GM19035 (cell line): ENCODE data around the gene ZNF750.

Experiments
- ATAC-seq: cut with Tn5 transposase; IDR thresholded peaks from one replicate; pipeline ENCODE4 v1.9.1; 2021; ENCODE audit not compliant: unreplicated experiment

Gene ZNF750

GRCh38 chr17:82839617-82840292 lies at the start of gene ZNF750:
TSS of gene ZNF750 (minus strand) at chr17:82840022. CDS start at chr17:82832454, 7,568 bp downstream.
- ATAC-seq = no peak

DNA sequence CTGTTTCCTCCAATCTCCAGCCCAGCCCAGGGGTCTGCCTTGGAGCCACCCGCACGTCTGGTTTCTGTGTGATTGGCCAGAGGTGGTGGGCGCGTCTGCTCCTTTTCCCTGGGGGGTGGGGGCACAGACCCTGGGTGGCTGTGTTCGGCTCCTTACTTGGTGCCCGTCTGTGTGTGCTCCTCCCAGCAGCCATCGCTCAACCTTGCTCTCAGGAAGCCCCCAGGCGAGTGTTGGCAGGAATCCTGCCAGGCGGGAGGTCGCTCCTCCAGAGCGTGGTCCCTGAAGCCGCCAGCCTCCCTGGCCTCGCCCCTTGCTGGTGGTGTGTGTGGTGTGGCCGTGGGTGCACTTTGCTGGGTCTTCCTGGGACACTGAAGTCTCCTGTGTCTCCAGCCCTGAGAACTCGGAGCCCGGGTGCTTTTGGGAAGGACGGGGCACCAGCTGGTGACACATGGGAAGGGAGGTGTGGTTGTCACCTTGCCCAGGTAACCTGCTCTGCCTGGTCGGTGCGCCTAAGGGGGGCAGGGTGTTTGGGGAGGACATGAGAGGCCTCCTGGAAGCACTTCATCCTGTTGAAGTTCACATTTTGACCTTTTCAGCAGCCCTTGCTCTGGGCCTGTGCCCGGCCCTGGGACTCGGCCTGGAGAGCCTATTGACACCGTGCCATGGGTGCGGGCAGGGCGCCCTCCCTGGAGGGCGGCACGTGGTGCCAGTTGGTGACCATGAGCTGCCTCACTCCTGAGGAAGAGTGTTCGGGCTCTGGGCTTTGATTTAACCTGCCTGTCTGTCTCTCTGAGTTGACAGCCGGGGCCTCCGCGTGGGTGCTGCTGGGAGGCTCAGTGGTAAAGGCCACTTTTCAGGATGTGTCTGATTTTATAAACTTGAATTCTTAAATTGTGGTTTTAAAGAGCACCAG lies 49.0 kb upstream of the ZNF750 start:
- ATAC-seq = no peak

DNA sequence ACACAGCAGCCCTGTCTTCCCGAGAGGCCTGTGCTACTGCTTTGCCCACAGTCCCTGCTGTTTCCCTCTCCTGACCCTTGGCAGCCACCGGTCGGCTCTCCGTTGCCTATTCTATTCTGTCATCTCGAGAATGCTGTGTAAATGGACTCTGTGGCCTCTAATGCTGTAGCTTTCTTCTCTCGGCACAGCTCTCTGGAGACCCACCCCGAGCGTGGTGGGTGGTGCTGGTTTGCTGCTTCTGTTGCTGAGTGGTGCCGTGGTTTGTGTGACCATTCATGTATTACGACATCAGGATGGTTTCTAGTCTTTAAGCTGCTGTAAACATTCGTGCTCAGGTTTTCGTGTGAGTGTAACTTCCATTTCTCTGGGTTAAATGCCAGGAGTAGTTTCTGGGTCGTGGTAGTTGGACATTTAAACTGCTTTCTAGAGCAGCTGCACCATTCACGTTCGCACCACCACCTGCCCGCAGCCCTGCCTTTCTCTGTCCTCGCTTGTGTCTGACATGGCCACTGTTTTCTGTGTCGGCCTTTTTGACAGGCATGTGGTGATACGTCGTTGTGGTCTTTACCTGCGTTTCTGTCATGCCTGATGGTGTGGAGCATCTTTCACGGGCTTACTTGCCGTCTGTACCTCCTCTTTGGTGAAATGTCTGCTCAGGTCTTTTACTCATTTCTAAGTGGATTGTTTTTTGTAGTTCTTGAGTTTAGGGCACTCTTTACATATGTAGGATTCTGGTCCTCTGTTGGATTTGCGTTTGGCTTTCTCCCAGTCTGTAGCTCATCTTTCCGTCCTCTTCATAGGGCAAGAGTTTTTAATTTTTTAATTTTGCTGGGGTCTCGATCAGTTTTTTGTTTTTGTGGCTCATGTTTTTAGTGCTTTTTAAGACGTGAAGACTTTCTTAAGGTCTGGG lies 47.7 kb upstream of the ZNF750 start:
- ATAC-seq = no peak

- ATAC-seq = no peak
These were observed 45.1 kb upstream of the ZNF750 start for GRCh38 chr17:82884970-82885353.

GRCh38 chr17:82884341-82884969 lies 44.6 kb upstream of the ZNF750 start:
- ATAC-seq = no peak

- no peak for ATAC-seq
These were observed 43.7 kb upstream of the ZNF750 start for GRCh38 chr17:82883419-82884031.

DNA sequence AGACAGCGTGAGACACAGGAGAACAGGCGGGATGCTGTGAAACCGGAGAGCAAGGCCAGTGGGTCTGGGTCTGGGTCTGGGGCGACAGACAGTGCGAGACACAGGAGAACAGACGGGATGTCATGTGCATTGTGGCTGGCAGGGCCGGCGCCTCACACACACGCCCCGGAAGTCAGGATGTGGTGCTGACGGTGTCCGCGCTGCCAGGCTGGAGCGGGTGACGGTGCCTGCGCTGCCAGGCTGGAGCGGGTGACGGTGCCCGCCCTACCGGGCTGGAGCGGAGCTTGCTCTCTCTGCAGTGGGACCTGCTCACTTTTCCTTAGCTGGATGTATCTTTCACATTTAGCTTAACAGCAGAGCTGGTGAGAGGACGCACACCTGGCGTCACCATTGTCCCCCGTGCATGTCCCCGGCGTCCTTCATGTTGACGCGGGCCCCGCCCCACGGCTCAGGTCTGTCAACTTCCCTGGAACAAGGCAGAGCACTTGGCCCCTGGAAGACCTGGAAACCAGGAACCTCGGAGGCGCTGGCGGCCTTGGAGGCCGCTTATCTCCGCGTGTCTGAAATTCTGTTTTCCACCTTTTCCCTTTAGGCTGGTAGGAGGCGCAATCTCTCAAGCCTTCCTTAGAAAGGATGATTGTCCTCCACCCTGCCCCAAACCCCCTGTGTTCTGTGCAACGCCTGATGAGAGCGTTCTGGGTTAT lies 43.0 kb upstream of the ZNF750 start:
- no peak for ATAC-seq

GRCh38 chr17:82881900-82882714 lies 42.3 kb upstream of the ZNF750 start:
- no peak for ATAC-seq

DNA sequence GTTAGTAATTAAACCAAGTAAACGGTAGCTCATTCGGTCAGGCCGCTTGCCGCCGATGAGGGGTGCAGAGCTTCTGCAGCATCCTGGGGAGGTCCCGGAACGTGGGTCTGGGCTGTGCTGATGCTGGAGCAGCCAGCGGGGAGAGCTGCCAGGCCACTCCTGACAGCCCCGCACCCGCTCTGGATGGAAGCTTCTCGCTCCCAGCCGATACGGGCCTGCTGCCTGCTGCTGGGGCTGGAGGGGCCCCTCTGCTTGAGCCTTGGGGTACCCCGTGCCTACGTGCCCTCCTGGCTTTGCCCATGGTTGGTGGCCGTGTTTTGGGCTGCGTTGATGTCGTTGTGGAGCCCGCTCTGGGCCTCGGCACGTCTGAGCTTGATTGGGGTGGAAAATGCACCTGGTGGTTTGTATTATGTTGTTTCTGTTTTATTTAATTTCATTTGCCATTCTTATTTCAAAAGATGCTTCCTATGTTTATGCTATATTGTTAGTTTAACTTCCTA lies 41.6 kb upstream of the ZNF750 start:
- ATAC-seq = no peak

- no peak for ATAC-seq
These were observed 41.0 kb upstream of the ZNF750 start for GRCh38 chr17:82880620-82881323.

GRCh38 chr17:82879241-82879640 lies 39.4 kb upstream of the ZNF750 start:
- ATAC-seq = no peak

GRCh38 chr17:82878527-82878926 lies 38.7 kb upstream of the ZNF750 start:
- no peak for ATAC-seq

- ATAC-seq = no peak
These were observed 37.0 kb upstream of the ZNF750 start for GRCh38 chr17:82876602-82877379.

DNA sequence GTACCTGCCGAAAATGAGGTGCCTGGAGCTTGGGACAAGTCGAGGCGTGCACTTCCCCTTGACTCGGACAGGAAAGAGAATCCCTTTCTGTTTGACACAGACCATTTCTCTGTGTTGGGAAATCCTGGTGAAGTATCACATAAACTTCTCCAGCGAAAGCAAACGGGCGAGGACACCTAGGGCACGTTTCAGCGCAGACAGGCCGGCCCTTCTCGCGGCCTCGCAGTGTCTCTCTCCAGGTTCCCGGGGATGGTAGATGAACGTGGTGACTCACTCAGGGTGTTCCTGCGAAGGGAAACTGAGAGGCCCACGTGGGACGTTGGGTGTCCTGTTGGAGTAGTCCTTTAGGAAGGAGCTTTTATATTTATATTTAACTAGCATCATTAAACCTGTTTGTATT lies 36.3 kb upstream of the ZNF750 start:
- ATAC-seq = no peak

GRCh38 chr17:82875407-82875856 lies 35.6 kb upstream of the ZNF750 start:
- ATAC-seq = no peak

DNA sequence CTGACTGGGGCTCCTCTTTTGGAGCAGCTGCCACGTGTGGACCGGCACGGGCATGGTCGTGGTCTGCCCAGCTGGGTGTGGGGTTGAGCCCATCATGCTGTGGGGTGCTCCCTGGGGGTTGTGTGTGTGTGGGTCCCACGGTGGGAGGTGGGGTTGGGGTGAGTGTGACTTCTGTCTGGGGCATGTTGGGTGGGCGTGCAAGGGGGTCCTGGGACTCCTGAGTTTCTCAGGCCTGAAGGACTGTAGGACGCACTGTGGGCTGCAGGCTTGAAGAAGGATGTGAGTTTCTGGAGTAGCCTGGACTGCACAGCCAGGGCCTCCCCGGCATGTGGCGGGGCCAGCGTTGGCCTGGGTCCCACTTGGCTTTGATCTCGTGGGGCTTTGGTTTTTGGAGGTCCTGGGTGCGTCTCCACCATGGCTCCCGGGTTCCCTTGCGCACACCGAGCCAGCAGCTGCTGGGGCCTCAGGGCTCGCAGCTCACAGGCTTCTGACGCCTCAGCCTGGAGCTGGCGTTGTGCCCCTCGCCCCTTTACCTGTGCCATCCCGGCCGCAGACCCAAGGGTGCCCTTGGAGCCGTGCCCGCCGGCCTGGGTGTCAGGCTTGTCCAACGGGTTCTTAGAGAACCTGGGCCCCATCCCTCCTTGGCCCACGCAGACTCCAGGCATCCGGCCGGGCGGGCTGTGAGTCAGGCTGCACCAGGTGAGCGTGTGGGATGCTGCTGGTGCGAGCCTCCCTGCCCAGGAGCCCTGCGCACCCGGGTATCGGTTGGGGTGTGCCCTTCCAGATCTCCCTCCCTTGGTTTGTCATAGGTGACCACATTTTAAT lies 34.4 kb upstream of the ZNF750 start:
- no peak for ATAC-seq
